Breast epithelium (tissue), 4 donors: ENCODE data around the gene AAMDC. TPM values are rescaled to one million over a fixed set of nuclear protein-coding genes. Genes with fewer than 3 reads are reported as not detected.
"Not testable (repeated sequence)": the region's sequence is repeated elsewhere in the genome, so short reads cannot be mapped to it uniquely, and the experiment has no call there.

Source experiments
- DNase-seq, 2 donors: peaks; one replicate each; pipeline ENCODE4 v3.0.0-alpha.2; 2019; ENCODE audit warnings: low spot score in 2 of 2
- H3K27ac ChIP-seq, 2 donors: fragments of 200-600 bp; sonication (generic) in 1 of 2; one replicate each; pipeline ENCODE4 v1.5.1; 2016 to 2019; ENCODE audit warnings: mild to moderate bottlenecking in 1 of 2
- H3K27me3 ChIP-seq, 2 donors: fragments of 200-600 bp; sonication (generic) in 1 of 2; one replicate each; pipeline versions ENCODE4 v1.5.1 to v1.6.0; 2017 to 2019; ENCODE audit warnings: control low read depth in 1 of 2, mild to moderate bottlenecking in 1 of 2
- H3K36me3 ChIP-seq: fragments of 200-600 bp; one replicate; pipeline ENCODE4 v1.5.1; 2019
- H3K4me1 ChIP-seq, 2 donors: fragments of 200-600 bp; sonication (generic); one replicate each; pipeline ENCODE4 v1.5.1; 2016 to 2019; ENCODE audit warnings: control low read depth in 1 of 2
- H3K4me3 ChIP-seq, 3 donors: fragments of 200-600 bp; sonication (generic); 1 replicate in 2 of 3; 2 replicates in 1 of 3; pipeline ENCODE4 v1.5.1; 2016 to 2019; ENCODE audit warnings: mild to moderate bottlenecking in 3 of 3, moderate library complexity in 2 of 3
- H3K9me3 ChIP-seq, 2 donors: fragments of 200-600 bp; sonication (generic) in 1 of 2; one replicate each; pipeline ENCODE4 v1.5.1; 2016 to 2019; ENCODE audit warnings: control low read depth in 1 of 2
- POLR2A ChIP-seq: fragments of 450-650 bp; IDR thresholded peaks from one replicate; pipeline ENCODE4 v1.6.1; 2016; ENCODE audit warnings: antibody characterized with exemption, mild to moderate bottlenecking, moderate library complexity
- POLR2AphosphoS5 ChIP-seq, 3 donors: sonication (generic); formaldehyde crosslinking; IDR thresholded peaks; one replicate each; pipeline ENCODE4 v1.6.1; 2017; ENCODE audit warnings: antibody characterized with exemption in 3 of 3
- intact Hi-C: fragments of 100-400 bp; cut with DNase I; formaldehyde crosslinking; loops from one replicate; pipeline ENCODE4 v1.15.1; 2023; ENCODE audit warnings: low total_unique reads
- total RNA-seq, 3 donors: library from RNA; depleted of rRNA; stranded (reverse); fragments of >200 nt; gene quantifications; one replicate each; pipeline ENCODE4 v1.1.0, GENCODE V29; 2016
- TF ChIP-seq, protein P1 (sequence below), 3 donors: fragments of 450-650 bp; IDR thresholded peaks; one replicate each; pipeline ENCODE4 v1.5.1; 2016 to 2017; ENCODE audit warnings: antibody characterized with exemption in 3 of 3, mild to moderate bottlenecking in 3 of 3, moderate library complexity in 3 of 3

Gene AAMDC
- total RNA-seq, 3 donors from 2014 or later: 26.2 to 64.8 (median 30.5) TPM

GRCh38 chr11:77819921-77820564, 901 bp upstream of the AAMDC start:
- Histone ChIP-seq H3K4me3 (peak overlapping the region; percentile 78 to 100 (median 97)), H3K4me1 (peaks cover 0 to 9% of the 10 kb centered on the region in 2 donors), H3K36me3 (no peaks in the 10 kb centered on the region), H3K27me3 (no peaks in the 10 kb centered on the region), H3K9me3 (no peaks in the 10 kb centered on the region), H3K27ac (peak overlapping the region; percentile 96 to 99)
- intact Hi-C loops: no loop called here
- DNase-seq: peak in 1 of 2 donors; percentile 35
- TF ChIP-seq, protein P1, sequence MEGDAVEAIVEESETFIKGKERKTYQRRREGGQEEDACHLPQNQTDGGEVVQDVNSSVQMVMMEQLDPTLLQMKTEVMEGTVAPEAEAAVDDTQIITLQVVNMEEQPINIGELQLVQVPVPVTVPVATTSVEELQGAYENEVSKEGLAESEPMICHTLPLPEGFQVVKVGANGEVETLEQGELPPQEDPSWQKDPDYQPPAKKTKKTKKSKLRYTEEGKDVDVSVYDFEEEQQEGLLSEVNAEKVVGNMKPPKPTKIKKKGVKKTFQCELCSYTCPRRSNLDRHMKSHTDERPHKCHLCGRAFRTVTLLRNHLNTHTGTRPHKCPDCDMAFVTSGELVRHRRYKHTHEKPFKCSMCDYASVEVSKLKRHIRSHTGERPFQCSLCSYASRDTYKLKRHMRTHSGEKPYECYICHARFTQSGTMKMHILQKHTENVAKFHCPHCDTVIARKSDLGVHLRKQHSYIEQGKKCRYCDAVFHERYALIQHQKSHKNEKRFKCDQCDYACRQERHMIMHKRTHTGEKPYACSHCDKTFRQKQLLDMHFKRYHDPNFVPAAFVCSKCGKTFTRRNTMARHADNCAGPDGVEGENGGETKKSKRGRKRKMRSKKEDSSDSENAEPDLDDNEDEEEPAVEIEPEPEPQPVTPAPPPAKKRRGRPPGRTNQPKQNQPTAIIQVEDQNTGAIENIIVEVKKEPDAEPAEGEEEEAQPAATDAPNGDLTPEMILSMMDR (IDR thresholded peaks at IDR 0.05): no peak
- TF ChIP-seq POLR2AphosphoS5 (IDR thresholded peaks at IDR 0.05) (no peak), POLR2A (no peak)

DNA sequence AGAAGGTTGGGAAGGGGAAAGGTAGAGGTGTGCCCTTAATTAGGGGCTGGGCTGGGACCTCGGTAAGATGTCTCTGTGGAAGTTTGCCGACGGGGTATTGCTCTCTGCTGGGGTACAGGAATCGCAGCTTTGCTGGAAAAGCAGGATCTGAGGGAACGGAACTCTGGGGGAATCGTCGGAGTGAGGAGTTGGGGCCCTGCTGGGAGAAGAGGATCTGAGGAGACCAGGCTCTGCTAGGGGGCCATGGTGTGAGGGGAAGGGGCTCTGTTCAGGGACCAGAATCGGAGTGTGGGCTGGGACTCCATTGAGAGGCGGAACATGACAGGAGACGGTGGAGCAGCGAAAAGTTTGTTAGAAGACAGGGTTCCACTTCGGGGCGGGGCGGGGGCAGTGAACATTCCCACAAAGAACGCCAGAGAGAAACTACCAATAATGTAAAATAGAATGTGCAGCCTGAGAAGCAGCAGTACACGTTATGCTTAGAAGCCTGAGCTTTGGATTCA, 456 bp downstream of the AAMDC start:
- peak overlapping the region; percentile 78 to 100 (median 97) for H3K4me3 ChIP-seq
- TF ChIP-seq, protein P1 (IDR thresholded peaks at IDR 0.05): no peak
- TF ChIP-seq POLR2A (no peak), POLR2AphosphoS5 (IDR thresholded peaks at IDR 0.05) (no peak)
- intact Hi-C loops: no loop called here
- H3K36me3 ChIP-seq: no peaks in the 10 kb centered on the region
- peak overlapping the region; percentile 96 to 99 for H3K27ac ChIP-seq
- DNase-seq: no peak
- no peaks in the 10 kb centered on the region for H3K27me3 ChIP-seq
- no peaks in the 10 kb centered on the region for H3K9me3 ChIP-seq
- peaks cover 0 to 9% of the 10 kb centered on the region in 2 donors for H3K4me1 ChIP-seq

- intact Hi-C loops, DNase-seq, H3K36me3 ChIP-seq, H3K9me3 ChIP-seq, H3K27ac ChIP-seq, H3K4me1 ChIP-seq, H3K27me3 ChIP-seq: not testable (repeated sequence)
- H3K4me3 ChIP-seq: peak overlapping the region; percentile 78 to 100 (median 97)
Observed at GRCh38 chr11:77822126-77822525, 1.2 kb downstream of the AAMDC start.

DNA sequence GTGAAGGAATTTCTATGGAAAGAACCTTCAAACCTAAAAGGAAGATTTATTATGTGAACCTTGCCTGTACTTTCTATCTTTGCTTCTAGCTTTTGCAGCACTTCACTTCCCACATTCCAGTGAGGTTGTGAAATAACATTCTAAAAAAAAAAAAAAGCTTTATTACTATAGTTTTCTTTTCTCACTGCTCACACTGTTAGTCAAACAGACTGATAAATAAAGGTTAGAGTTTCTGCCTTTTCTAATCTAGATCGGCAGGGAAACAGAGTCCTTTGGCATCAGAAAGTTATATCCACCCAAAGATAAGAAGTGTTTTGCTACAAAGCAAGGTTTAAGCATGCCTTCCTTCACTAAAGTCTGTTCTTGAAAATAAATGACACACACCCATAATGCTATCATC, 2.8 kb downstream of the AAMDC start:
- no peak overlapping the region for H3K27ac ChIP-seq
- no peak for DNase-seq
- H3K4me3 ChIP-seq: no peak overlapping the region

DNA sequence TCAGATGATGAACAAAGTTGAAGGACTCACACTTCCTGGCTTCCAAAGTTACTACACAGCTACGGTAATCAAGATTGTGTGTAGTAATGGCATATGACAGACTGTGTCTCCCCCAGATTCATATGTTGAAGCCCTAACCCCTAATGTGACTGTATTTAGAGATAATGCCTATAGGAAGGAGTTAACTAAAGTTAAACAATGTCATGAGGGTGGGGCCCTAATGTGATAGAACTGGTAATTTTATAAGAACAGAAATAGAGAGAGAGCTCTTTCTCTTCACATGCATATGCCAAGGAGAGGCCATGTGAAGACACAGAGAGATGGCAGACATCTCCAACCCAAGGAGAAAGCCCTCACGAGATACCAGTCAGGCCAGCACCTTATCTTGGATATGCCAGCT, 8.0 kb downstream of the AAMDC start:
- H3K4me3 ChIP-seq: no peak overlapping the region
- no peaks in the 10 kb centered on the region for H3K9me3 ChIP-seq
- intact Hi-C loops: no loop called here
- no peaks in the 10 kb centered on the region for H3K27me3 ChIP-seq
- TF ChIP-seq, protein P1 (IDR thresholded peaks at IDR 0.05): no peak
- TF ChIP-seq POLR2AphosphoS5 (IDR thresholded peaks at IDR 0.05) (no peak), POLR2A (no peak)
- no peak for DNase-seq
- H3K4me1 ChIP-seq: peaks cover 0 to 2% of the 10 kb centered on the region in 2 donors
- H3K27ac ChIP-seq: no peak overlapping the region
- H3K36me3 ChIP-seq: no peaks in the 10 kb centered on the region

More for the DNA sequence above, 2.8 kb downstream of the AAMDC start:
- H3K9me3 ChIP-seq: no peaks in the 10 kb centered on the region
- no peaks in the 10 kb centered on the region for H3K36me3 ChIP-seq
- intact Hi-C loops: no loop called here
- peaks cover 0 to 9% of the 10 kb centered on the region in 2 donors for H3K4me1 ChIP-seq
- H3K27me3 ChIP-seq: no peaks in the 10 kb centered on the region
- TF ChIP-seq POLR2AphosphoS5 (IDR thresholded peaks at IDR 0.05): no peak
- no peak for TF ChIP-seq POLR2A
- TF ChIP-seq, protein P1 (IDR thresholded peaks at IDR 0.05): no peak
